Aorta (tissue), 5 donors: Measurements from ENCODE around the gene CCDC159. TPM values are rescaled to one million over a fixed set of nuclear protein-coding genes. Genes with fewer than 3 reads are reported as not detected.
"Not testable (repeated sequence)": the region's sequence is repeated elsewhere in the genome, so short reads cannot be mapped to it uniquely, and the experiment has no call there.

Source experiments
- ATAC-seq: fragments of 200-7000 bp; cut with Tn5 transposase; one replicate; pipeline ENCODE4 v1.9.1; 2022; ENCODE audit warnings: moderate library complexity; ENCODE audit not compliant: low FRiP score
- DNase-seq, 2 donors: peaks; one replicate each; pipeline ENCODE4 v3.0.0-alpha.2; 2020
- H3K27ac ChIP-seq, 2 donors: one replicate each; pipeline ENCODE4 v1.5.1; 2013; ENCODE audit warnings: low read length in 2 of 2, mild to moderate bottlenecking in 2 of 2, moderate library complexity in 2 of 2, control low read depth in 1 of 2, inconsistent platforms in 1 of 2, low read depth in 1 of 2
- H3K27me3 ChIP-seq, 2 donors: one replicate each; pipeline ENCODE4 v1.6.1; 2013; ENCODE audit warnings: control low read depth in 1 of 2, low read length in 1 of 2, mild to moderate bottlenecking in 1 of 2, moderate library complexity in 1 of 2; ENCODE audit not compliant: insufficient read depth in 2 of 2, control insufficient read depth in 1 of 2
- H3K36me3 ChIP-seq, 2 donors: one replicate each; pipeline ENCODE4 v1.6.1; 2013; ENCODE audit warnings: control low read depth in 1 of 2, low read length in 1 of 2, mild to moderate bottlenecking in 1 of 2; ENCODE audit not compliant: insufficient read depth in 2 of 2, control insufficient read depth in 1 of 2
- H3K4me1 ChIP-seq, 2 donors: one replicate each; pipeline ENCODE4 v1.6.1; 2013; ENCODE audit warnings: low read length in 2 of 2, control low read depth in 1 of 2, mild to moderate bottlenecking in 1 of 2, moderate library complexity in 1 of 2; ENCODE audit not compliant: insufficient read depth in 2 of 2, control insufficient read depth in 1 of 2
- H3K4me3 ChIP-seq, 2 donors: one replicate each; pipeline ENCODE4 v1.5.1; 2013; ENCODE audit warnings: low read length in 2 of 2, control low read depth in 1 of 2, mild to moderate bottlenecking in 1 of 2
- H3K9me3 ChIP-seq: one replicate; pipeline ENCODE4 v1.6.1; 2013; ENCODE audit warnings: mild to moderate bottlenecking, low read length; ENCODE audit not compliant: control insufficient read depth
- WGBS, 2 donors: extraction: QIAGEN DNeasy Blood & Tissue Kit; methylation state at CpG; one replicate each; pipeline ENCODE4 v1.1.7; 2013; 5-methylcytosine and 5-hydroxymethylcytosine counted together
- intact Hi-C, 2 donors: fragments of 100-400 bp; cut with DNase I; formaldehyde crosslinking; loops; one replicate each; pipeline versions ENCODE4 v1.14.2 to v1.15.0; 2022
- polyA plus RNA-seq, 2 donors: library from polyadenylated mRNA; stranded (reverse); fragments of 200-250 nt; gene quantifications; one replicate each; pipeline ENCODE4 v1.2.3, GENCODE V29; 2013
- total RNA-seq, 2 donors: library from RNA; stranded (reverse); fragmentation: NEBNext Ultra II Directional; extraction: Animal tissue kit (Norgen Biotek cat#: 25700); gene quantifications; one replicate each; pipeline ENCODE4 v1.2.1, GENCODE V29; 2021
- donor health status: healthy with polysubstance abuse.
- donor health status: Bipolar disorder and iron deficiency.
- donor health status: DM: no; HTN: no; CAD: no.
- donor health status: DM: no; HTN: no; CAD: no.
- donor health status: DM: yes; HTN: yes; CAD: no.

The CCDC159 gene
- total and polyA plus RNA-seq, 4 donors, result 18.0 to 111 (median 36.3) TPM

GRCh38 chr19:11379269-11379845 is 33.0 kb downstream of the CCDC159 start:
- H3K36me3 ChIP-seq, H3K4me1 ChIP-seq, H3K4me3 ChIP-seq, H3K9me3 ChIP-seq, ATAC-seq, H3K27me3 ChIP-seq, DNase-seq, H3K27ac ChIP-seq: not testable (repeated sequence)
- intact Hi-C loops, result loop anchor here (5.0 kb wide), 2 partner anchors 42 to 87 kb away; partner anchors contain the start of gene RAB3D (in 1 of the 2)
- WGBS, 2 donors, result 84 to 85% methylated on average over 14 of the region's 14 CpGs

- 90 to 93% methylated on average over 7 of the region's 7 CpGs for WGBS, 2 donors
- H3K4me1 ChIP-seq, result peaks cover 2 to 4% of the 10 kb centered on the region in 2 donors
- no peaks in the 10 kb centered on the region for H3K27me3 ChIP-seq
Observed at GRCh38 chr19:11379857-11380350, 33.6 kb downstream of the CCDC159 start.

GRCh38 chr19:11380653-11381537 is 34.6 kb downstream of the CCDC159 start:
- peak; percentile 95 to 96 for DNase-seq
- no peaks in the 10 kb centered on the region for H3K9me3 ChIP-seq
- H3K27ac ChIP-seq, result peak overlapping the region in 1 of 2 donors; percentile 65
- H3K4me3 ChIP-seq, result peak overlapping the region; percentile 24 to 28
- 1% methylated on average over 52 to 54 of the region's 54 CpGs for WGBS, 2 donors
- peak; percentile 91 for ATAC-seq
- intact Hi-C loops, result loop anchor here (5.0 kb wide), 4 partner anchors 36 to 56 kb away; partner anchors contain the start of genes ODAD3 (in 1 of the 2), PRKCSH (in 1 of the 2) and RGL3 (in 1 of the 2)
- H3K36me3 ChIP-seq, result no peaks in the 10 kb centered on the region
- no peaks in the 10 kb centered on the region for H3K27me3 ChIP-seq
- H3K4me1 ChIP-seq, result peaks cover 2 to 4% of the 10 kb centered on the region in 2 donors

More at GRCh38 chr19:11379857-11380350, 33.6 kb downstream of the CCDC159 start:
- Histone ChIP-seq H3K9me3 (no peaks in the 10 kb centered on the region), H3K36me3 (no peaks in the 10 kb centered on the region), H3K4me3 (no peak overlapping the region), H3K27ac (no peak overlapping the region)
- intact Hi-C loops, result loop anchor here (5.0 kb wide), 6 partner anchors 37 to 88 kb away; partner anchors contain the start of genes ODAD3 (in 1 of the 2), PRKCSH (in 1 of the 2), RAB3D (in 1 of the 2) and RGL3 (in 1 of the 2)
- no peak for DNase-seq
- no peak for ATAC-seq

- H3K36me3 ChIP-seq, result no peaks in the 10 kb centered on the region
- 1% methylated on average over 51 to 65 of the region's 65 CpGs for WGBS, 2 donors
- DNase-seq (peak; percentile 79 to 86), ATAC-seq (no peak)
- no peaks in the 10 kb centered on the region for H3K4me1 ChIP-seq
- intact Hi-C loops, result loop anchor here (5.0 kb wide), 4 partner anchors 34 to 54 kb away; partner anchors contain the start of genes ODAD3 (in 1 of the 2), PRKCSH (in 1 of the 2) and RGL3 (in 1 of the 2)
- no peak overlapping the region for H3K27ac ChIP-seq
- H3K4me3 ChIP-seq, result no peak overlapping the region
- H3K27me3 ChIP-seq, result no peaks in the 10 kb centered on the region
- H3K9me3 ChIP-seq, result no peaks in the 10 kb centered on the region
Observed at GRCh38 chr19:11382898-11383705, 36.8 kb downstream of the CCDC159 start.

GRCh38 chr19:11383706-11384048 is 37.4 kb downstream of the CCDC159 start:
- ATAC-seq (no peak), DNase-seq (no peak)
- Histone ChIP-seq H3K4me3 (no peak overlapping the region), H3K36me3 (no peaks in the 10 kb centered on the region), H3K4me1 (no peaks in the 10 kb centered on the region), H3K9me3 (no peaks in the 10 kb centered on the region), H3K27ac (no peak overlapping the region), H3K27me3 (no peaks in the 10 kb centered on the region)
- intact Hi-C loops, result loop anchor here (5.0 kb wide), 4 partner anchors 34 to 54 kb away; partner anchors contain the start of genes ODAD3 (in 1 of the 2), PRKCSH (in 1 of the 2) and RGL3 (in 1 of the 2)
- WGBS, 2 donors, result 2 to 3% methylated on average over 9 of the region's 9 CpGs

GRCh38 chr19:11384778-11385129 is 38.4 kb downstream of the CCDC159 start:
- H3K4me3 ChIP-seq, result no peak overlapping the region
- ATAC-seq (no peak), DNase-seq (no peak)
- no peak overlapping the region for H3K27ac ChIP-seq
- no peaks in the 10 kb centered on the region for H3K4me1 ChIP-seq
- intact Hi-C loops, result loop anchor here (5.0 kb wide), 4 partner anchors 33 to 53 kb away; partner anchors contain the start of genes ODAD3 (in 1 of the 2), PRKCSH (in 1 of the 2) and RGL3 (in 1 of the 2)
- 88 to 93% methylated on average over 5 of the region's 5 CpGs for WGBS, 2 donors
- H3K27me3 ChIP-seq, result no peaks in the 10 kb centered on the region
- H3K9me3 ChIP-seq, result no peaks in the 10 kb centered on the region
- no peaks in the 10 kb centered on the region for H3K36me3 ChIP-seq

GRCh38 chr19:11387162-11388034 is 41.1 kb downstream of the CCDC159 start:
- no peaks in the 10 kb centered on the region for H3K27me3 ChIP-seq

More at GRCh38 chr19:11387162-11388034, 41.1 kb downstream of the CCDC159 start:
- no peak overlapping the region for H3K27ac ChIP-seq
- H3K9me3 ChIP-seq, result peaks cover 2% of the 10 kb centered on the region
- no peak overlapping the region for H3K4me3 ChIP-seq
- 72 to 75% methylated on average over 19 of the region's 19 CpGs for WGBS, 2 donors
- DNase-seq (no peak), ATAC-seq (no peak)
- H3K4me1 ChIP-seq, result no peaks in the 10 kb centered on the region
- intact Hi-C loops, result no loop called here
- H3K36me3 ChIP-seq, result no peaks in the 10 kb centered on the region
